Activated CD8-positive, alpha-beta memory T cell treated with anti-CD3 and anti-CD28 coated beads for 24 hours (primary cell): Measurements from ENCODE around the gene SLFN12L.
"Not testable (repeated sequence)": the region's sequence is repeated elsewhere in the genome, so short reads cannot be mapped to it uniquely, and the experiment has no call there.

Experiments used
- DNase-seq: peaks from one replicate; pipeline ENCODE4 v3.0.0-alpha.2; 2020

The SLFN12L gene

DNA sequence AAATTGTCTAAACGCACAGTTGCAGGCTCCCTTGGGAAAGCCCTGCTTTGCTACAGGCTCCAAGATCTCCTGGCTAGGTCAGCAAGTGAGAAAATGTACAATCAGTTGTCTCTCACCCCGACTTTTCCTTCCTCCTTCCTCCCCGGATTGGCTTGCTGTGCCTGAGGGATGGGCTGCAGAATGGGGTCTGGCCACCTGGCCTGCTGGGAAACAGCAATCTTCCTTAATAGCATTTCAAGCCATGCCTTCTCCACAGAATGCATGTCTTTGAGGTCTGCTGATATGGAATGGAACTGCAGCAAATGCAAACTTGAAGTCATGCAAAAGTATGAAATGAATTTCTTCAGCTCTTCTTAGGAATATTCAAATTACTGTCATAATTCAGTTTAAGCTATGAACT, 46.1 kb downstream of the SLFN12L start:
- no peak for DNase-seq

DNA sequence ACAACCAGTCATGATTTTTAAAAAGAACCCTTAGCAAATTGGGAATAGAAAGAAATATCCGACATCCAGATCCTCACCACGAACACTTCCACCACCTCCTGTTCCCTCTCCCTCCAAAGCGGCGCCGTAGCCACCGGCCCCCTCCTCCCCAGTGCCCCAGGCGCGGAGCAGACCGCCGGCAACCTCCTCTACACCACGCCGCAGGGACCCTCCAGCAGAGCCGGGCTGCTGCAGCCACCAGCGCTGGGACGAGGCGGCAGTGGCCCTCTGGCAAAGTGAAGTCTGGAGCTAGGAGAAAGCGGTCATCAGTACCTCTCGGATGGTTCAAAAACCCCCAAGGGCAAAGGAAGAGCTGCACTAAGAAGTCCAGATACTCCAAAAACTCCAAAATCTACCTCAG, 47.5 kb downstream of the SLFN12L start:
- DNase-seq, result no peak

DNA sequence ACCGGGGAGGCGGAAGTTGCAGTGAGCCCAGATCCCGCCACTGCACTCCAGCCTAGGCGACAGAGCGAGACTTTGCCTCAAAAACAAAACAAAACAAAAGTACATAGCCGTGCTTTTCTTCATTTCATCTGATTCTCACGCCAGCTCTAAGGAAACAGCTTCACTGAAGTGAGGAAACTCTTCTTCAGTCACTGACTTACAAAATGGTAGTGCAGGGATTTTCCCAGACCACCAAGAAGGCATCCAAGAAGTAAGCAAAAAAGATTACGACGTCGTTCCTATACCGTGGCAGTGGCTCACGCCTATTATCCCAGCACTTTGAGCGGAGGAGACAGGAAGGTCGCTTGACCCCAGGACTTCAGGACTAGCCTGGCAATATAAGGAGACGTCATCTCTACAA, 48.5 kb downstream of the SLFN12L start:
- DNase-seq, result no peak

DNA sequence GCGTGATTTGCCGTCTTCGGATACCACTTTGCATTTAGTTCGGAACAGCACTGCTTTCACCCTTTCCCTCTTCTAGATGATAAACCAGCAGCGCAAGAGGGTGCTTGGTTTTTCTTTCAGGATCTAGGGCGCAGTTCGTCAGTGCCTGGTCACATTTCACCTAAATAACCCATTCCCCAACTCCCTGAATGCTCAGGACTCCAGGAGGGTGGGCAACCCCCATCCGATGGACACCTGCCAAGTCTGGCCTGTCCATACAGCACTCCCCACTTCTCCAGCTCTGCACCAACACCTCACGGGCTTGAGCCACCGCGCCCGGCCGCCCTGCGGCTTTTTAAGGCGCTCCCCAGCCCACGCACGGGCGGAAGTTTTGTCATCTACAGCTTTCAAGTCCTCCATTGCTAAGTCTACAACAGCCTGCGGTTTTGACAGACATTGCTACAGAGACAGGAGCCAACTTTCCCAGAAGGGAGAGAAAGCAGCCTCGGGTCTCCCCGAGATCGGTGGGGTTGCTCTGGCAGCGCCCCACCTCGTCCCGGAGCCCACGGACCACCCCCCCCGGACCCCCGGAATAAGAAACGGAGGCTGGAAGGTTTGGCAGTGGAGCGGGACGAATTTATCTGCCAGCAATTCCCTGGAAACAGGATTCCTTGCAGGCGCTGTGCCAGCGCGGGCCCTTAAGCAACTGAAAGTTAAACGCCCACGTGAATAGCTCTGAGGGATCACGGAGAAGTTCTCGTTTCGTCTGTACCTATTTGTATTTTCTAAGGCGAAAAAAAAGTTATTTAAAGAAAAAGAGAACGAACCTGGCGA, 50.4 kb downstream of the SLFN12L start:
- DNase-seq, result peak; percentile 93

DNA sequence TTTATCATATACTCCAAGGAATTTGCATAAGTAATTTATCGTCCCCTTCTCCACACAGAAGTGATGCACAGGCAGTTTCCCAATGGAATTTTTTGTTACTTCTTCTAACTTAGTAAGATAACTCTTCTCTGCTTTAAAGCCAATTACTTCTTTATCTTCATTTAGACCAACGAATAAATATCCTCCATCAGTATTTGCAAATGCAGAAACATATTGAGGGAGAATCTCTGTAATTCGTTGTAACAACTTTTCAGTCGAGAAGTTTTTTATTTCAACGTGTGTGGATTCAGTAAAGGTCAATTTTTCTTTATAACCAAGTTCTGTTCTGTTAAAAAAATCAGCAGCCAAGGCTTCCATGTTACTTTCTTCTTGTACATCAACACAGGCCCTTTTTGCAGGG, 58.2 kb downstream of the SLFN12L start:
- no peak for DNase-seq

DNA sequence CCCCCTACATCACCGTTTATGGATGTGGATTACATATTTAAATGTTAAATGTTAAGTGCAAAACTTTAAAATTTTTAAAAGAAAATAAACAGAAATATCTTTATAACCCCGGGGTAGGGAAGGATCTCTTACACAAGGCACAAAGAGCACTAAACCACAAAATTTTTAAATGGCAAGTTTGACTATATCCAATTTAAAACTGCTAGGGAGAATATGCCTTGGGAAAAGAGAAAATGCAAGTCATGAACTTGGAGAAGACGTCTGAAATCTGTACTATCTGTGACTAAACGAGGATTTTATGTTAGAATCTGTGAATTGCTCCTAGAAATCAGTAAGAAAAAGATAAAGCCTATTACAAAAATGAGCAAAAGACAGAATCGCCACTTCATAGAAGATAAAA, 60.2 kb downstream of the SLFN12L start:
- no peak for DNase-seq

DNA sequence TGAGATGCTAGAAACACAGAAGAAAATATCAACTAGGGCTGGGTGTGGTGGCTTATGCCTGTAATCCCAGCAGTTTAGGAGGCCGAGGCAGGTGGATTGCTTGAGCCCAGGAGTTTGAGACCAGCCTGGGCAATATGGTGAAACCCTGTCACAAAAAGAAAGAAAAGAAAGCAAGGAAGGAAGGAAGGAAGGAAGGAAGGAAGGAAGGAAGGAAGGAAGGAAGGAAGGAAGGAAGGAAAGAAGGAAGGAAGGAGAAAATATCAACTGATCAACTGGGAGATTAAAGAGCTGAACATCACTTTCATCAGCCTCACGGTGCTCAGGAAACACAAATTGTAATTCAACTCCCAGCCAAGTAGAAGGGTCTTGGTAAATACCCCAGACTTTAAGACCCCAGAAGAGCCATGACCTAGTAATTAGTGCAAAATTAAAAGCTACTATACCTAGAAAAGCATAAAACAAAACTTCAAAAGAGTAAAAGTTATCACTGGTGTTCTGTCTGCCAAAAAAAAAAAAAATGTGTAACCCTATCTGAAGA, 61.1 kb downstream of the SLFN12L start:
- DNase-seq, result no peak

DNA sequence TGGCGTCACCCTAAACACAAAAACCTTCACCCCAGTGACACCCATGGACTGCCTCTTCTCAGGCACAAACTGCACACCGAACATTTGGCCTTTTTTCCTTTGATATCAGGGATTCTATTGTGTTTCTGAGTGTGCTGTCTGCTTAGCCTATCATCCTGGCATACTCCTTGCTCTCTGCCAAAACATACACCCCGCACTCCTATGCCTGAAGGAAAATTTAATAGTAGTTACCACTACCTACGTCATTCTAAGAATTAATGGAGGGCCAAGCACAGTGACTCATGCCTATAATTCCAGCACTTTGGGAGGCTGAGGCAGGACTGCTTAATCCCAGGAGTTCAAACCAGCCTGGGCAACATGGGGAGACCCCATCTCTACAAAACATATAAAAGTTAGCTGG, 69.0 kb downstream of the SLFN12L start:
- DNase-seq, result no peak

- no peak for DNase-seq
These were observed 69.7 kb downstream of the SLFN12L start for GRCh38 chr17:35467824-35468223.

- peak; percentile 80 for DNase-seq
These were observed 77.1 kb downstream of the SLFN12L start for GRCh38 chr17:35460354-35460851.

DNA sequence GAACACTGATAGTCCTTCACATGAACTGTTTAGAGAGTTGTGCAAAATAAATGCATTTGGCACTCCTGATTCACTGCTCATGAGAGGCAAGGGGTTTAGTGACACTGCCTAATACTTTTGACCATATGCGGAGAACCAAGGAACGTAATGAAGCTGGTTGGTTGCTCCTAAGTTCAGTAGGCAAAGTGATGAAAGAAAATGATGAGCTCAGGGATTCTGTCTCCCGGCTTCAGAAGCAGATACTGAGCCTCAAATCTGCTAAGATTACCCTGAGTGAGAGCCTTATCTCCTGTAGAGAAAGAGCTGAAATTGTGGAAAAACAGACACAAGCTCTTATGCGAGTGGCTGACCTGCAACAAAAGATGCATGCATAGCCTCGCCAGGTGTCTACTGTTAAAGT, 83.4 kb downstream of the SLFN12L start:
- not testable (repeated sequence) for DNase-seq

DNA sequence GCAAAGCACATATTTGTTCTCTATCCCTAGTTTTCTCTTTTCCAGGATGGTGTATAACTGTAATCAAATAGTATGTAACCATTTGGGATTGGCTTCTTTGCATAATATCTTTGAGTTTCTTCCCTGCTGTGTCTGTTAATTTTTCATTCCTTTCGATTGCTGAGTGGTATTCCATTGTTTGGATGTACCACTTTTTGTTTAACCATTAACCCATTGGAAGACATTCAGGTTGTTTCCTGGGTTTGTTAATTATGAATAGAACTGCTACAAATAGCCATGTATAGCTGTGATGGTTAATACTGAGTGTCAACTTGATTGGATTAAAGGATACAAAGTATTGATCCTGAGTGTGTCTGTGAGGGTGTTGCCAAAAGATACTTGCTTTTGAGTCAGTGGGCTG, 84.3 kb downstream of the SLFN12L start:
- no peak for DNase-seq

- no peak for DNase-seq
These were observed 88.0 kb downstream of the SLFN12L start for GRCh38 chr17:35449371-35449931.

- DNase-seq, result no peak
These were observed 88.6 kb downstream of the SLFN12L start for GRCh38 chr17:35448899-35449227.

DNA sequence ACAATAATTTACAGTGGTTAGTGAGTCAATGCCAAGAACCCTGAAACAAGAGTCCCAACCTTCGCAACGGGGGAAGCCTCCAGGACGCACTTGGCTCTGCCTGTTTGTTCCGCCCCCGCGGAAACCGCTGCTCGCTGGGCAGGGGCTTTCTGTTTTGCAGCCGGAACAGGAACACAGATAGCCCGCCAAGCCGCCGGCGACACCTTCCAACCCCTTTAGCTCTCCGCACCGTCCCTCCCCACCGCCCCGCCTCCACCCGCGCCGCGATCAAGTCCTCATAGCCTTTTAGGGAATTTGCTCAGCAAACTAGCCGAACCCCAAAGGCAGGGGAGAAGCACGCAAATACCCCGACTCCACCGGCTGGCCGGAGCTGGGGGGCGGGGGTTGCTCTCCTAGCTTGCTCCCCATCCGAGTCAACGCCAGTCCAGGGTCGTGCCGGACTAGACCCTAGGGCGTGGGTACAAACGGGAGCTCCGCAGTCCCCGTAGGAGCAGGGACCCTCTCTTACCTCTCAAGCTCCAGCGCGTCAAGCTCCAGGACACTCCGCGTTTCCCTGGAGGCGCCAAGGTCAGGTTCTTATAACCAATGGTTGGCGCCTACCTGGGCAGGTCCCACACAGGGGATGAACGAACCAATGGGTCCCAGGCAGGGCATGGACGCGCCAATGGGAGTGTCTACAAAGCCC, 89.1 kb downstream of the SLFN12L start, which contains the start of gene SLFN13:
TSS of gene SLFN13 (minus strand) at position 553 of the 685 bp plus-strand sequence. CDS start 3,086 bp downstream, outside the sequence.
- peak; percentile 95 for DNase-seq

DNA sequence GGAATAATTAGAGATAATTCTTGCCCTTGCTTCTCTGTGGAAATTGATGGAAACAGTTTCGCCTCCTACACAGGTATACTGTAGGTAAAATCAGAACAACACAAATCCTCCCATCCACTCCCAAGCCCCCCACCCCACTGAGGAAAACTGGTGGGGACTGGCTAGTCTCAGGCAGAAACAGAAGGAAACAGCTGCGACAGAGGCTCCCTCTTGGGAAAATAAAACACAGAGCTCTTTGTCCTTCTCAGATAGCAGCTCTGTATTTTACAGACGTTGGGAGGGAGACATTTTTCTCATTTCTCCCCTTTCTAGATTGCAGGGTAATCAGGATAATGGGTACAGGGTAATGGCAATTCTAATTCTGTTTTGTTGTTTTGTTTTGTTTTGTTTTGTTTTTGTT, 90.0 kb downstream of the SLFN12L start:
- no peak for DNase-seq

- DNase-seq, result no peak
These were observed 99.0 kb downstream of the SLFN12L start for GRCh38 chr17:35438433-35438832.

- DNase-seq, result peak; percentile 75
These were observed 104.2 kb downstream of the SLFN12L start for GRCh38 chr17:35433075-35433894.

- peak; percentile 76 for DNase-seq
These were observed 105.1 kb downstream of the SLFN12L start, which contains the start of gene SLFN12 for GRCh38 chr17:35432176-35433074. SLFN12 (minus strand) TSS chr17:35432500; CDS start chr17:35423028, 9,472 bp downstream.

GRCh38 chr17:35429702-35430101, 107.8 kb downstream of the SLFN12L start:
- no peak for DNase-seq

GRCh38 chr17:35428229-35428628, 109.2 kb downstream of the SLFN12L start:
- no peak for DNase-seq
